Common myeloid progenitor, CD34-positive (primary cell): ENCODE data around the gene NECTIN4.

Experiments used
- CTCF ChIA-PET: fragments of 350-600 bp; sonication (Branson Sonifier 250); formaldehyde crosslinking; loops from one replicate; lab custom pipeline; 2021; ENCODE audit warnings: antibody characterized with exemption; lab: Charles Lee
- POLR2A ChIA-PET: fragments of 350-600 bp; sonication (Branson Sonifier 250); formaldehyde crosslinking; loops from one replicate; lab custom pipeline; 2021; ENCODE audit warnings: antibody characterized with exemption; lab: Charles Lee
- DNase-seq, 3 donors: peaks; one replicate each; pipeline versions ENCODE4 v3.0.0 to v3.0.0-alpha.2; 2013
- H3K27ac ChIP-seq, 2 experiments: 1 replicate in 1 of 2; 2 replicates in 1 of 2; pipeline ENCODE4 v1.7.0; 2013; ENCODE audit warnings: inconsistent platforms in 2 of 2, low read length in 2 of 2, mild to moderate bottlenecking in 2 of 2, low read depth in 1 of 2, moderate library complexity in 1 of 2; ENCODE audit not compliant: severe bottlenecking in 2 of 2, insufficient read depth in 1 of 2, poor library complexity in 1 of 2
- H3K27me3 ChIP-seq, 5 experiments: replicated peaks in 2 of 5; 1 replicate in 3 of 5; 2 replicates in 2 of 5; pipeline versions ENCODE4 v1.6.1 to v1.7.0; 2013; ENCODE audit warnings: low read length in 4 of 5, mild to moderate bottlenecking in 2 of 5, moderate library complexity in 2 of 5, inconsistent platforms in 1 of 5; ENCODE audit not compliant: insufficient read depth in 5 of 5, control insufficient read depth in 4 of 5
- H3K36me3 ChIP-seq, 4 experiments: 1 replicate in 2 of 4; 2 replicates in 2 of 4; pipeline versions ENCODE4 v1.6.1 to v1.7.0; 2013; ENCODE audit warnings: low read length in 3 of 4, control low read depth in 1 of 4, mild to moderate bottlenecking in 1 of 4; ENCODE audit not compliant: control insufficient read depth in 4 of 4, insufficient read depth in 4 of 4
- H3K4me1 ChIP-seq, 4 experiments: 1 replicate in 3 of 4; 2 replicates in 1 of 4; pipeline versions ENCODE4 v1.6.1 to v1.7.1; 2013; ENCODE audit warnings: low read length in 3 of 4, mild to moderate bottlenecking in 3 of 4, control low read depth in 1 of 4, inconsistent platforms in 1 of 4, moderate library complexity in 1 of 4; ENCODE audit not compliant: control insufficient read depth in 4 of 4, insufficient read depth in 4 of 4; ENCODE audit errors: control extremely low read depth in 1 of 4
- H3K4me3 ChIP-seq, 7 experiments: 1 replicate in 4 of 7; 2 replicates in 3 of 7; pipeline versions ENCODE4 v1.5.1 to v1.7.0; 2013; ENCODE audit warnings: mild to moderate bottlenecking in 7 of 7, low read length in 6 of 7, moderate library complexity in 6 of 7, inconsistent platforms in 2 of 7, low read depth in 2 of 7, control low read depth in 1 of 7; ENCODE audit not compliant: insufficient read depth in 4 of 7, control insufficient read depth in 1 of 7; ENCODE audit errors: extremely low read depth in 1 of 7
- H3K9me3 ChIP-seq, 5 experiments: 1 replicate in 4 of 5; 2 replicates in 1 of 5; pipeline versions ENCODE4 v1.6.1 to v1.7.1; 2013; ENCODE audit warnings: low read length in 4 of 5, mild to moderate bottlenecking in 2 of 5, inconsistent platforms in 1 of 5, low read depth in 1 of 5, moderate library complexity in 1 of 5; ENCODE audit not compliant: control insufficient read depth in 4 of 5, insufficient read depth in 2 of 5; ENCODE audit errors: control extremely low read depth in 1 of 5
- WGBS: methylation state at CpG from one replicate; pipeline ENCODE4 v1.1.5; 2013; ENCODE audit not compliant: insufficient coverage; 5-methylcytosine and 5-hydroxymethylcytosine counted together

NECTIN4 gene

GRCh38 chr1:161099090-161099802 is 9.9 kb upstream of the NECTIN4 start:
- H3K27ac ChIP-seq, result no peak overlapping the region
- H3K36me3 ChIP-seq, result peaks cover 10 to 34% (median 25%) of the 10 kb centered on the region in 4 experiments
- H3K4me1 ChIP-seq, result peaks cover 0 to 20% (median 20%) of the 10 kb centered on the region in 4 experiments
- WGBS, result 96% methylated on average over 7 of the region's 9 CpGs
- CTCF ChIA-PET, result interaction anchor here (1.0 to 11.7 kb wide), 17 partner anchors 13 to 283 kb away, joined by 3 to 297 read pairs (median 10); partner anchors contain the start of genes ARHGAP30, DEDD, PPOX and TOMM40L
- DNase-seq, result no peak
- H3K27me3 ChIP-seq, result no peaks in the 10 kb centered on the region
- POLR2A ChIA-PET, result interaction anchor here (0.7 to 2.9 kb wide), 3 partner anchors 30 to 101 kb away, joined by 3 to 30 read pairs (median 4); partner anchors contain the start of gene ARHGAP30
- peak overlapping the region in 6 of 7 experiments; percentile 64 to 91 (median 76) for H3K4me3 ChIP-seq
- no peaks in the 10 kb centered on the region for H3K9me3 ChIP-seq

GRCh38 chr1:161098210-161099068 is 9.1 kb upstream of the NECTIN4 start, which contains the start of gene KLHDC9:
KLHDC9 (plus strand) TSS chr1:161098361; CDS start chr1:161098536, 175 bp downstream.
- no peaks in the 10 kb centered on the region for H3K27me3 ChIP-seq

GRCh38 chr1:161096530-161096929 is 7.2 kb upstream of the NECTIN4 start:
- Histone ChIP-seq H3K4me1 (peaks cover 0 to 20% (median 20%) of the 10 kb centered on the region in 4 experiments), H3K4me3 (no peak overlapping the region), H3K9me3 (no peaks in the 10 kb centered on the region), H3K27me3 (no peaks in the 10 kb centered on the region), H3K36me3 (peaks cover 3 to 22% (median 15%) of the 10 kb centered on the region in 4 experiments), H3K27ac (no peak overlapping the region)
- ChIA-PET CTCF (interaction anchor here (1.0 to 11.7 kb wide), 19 partner anchors 8 to 143 kb away, joined by 3 to 297 read pairs (median 8); partner anchors contain the start of genes ARHGAP30, DEDD, F11R and NECTIN4), POLR2A (interaction anchor here (1.2 to 2.9 kb wide), 3 partner anchors 24 to 59 kb away, joined by 3 to 30 read pairs (median 10); partner anchors contain the start of gene ARHGAP30)
- 29% methylated on average over 1 of the region's 1 CpG for WGBS
- DNase-seq, result no peak

More at GRCh38 chr1:161098210-161099068, 9.1 kb upstream of the NECTIN4 start, which contains the start of gene KLHDC9:
- ChIA-PET CTCF (interaction anchor here (0.6 to 11.7 kb wide), 29 partner anchors 7 to 1226 kb away, joined by 3 to 297 read pairs (median 5); partner anchors contain the start of genes ARHGAP30, DEDD, F11R and NIT1), POLR2A (interaction anchor here (0.9 to 2.9 kb wide), 7 partner anchors 20 to 59 kb away, joined by 3 to 30 read pairs (median 4); partner anchors contain the start of genes ARHGAP30, NIT1, PFDN2 and TSTD1)
- DNase-seq, result peak; percentile 86 to 89 (median 86)
- Histone ChIP-seq H3K4me1 (peaks cover 0 to 20% (median 20%) of the 10 kb centered on the region in 4 experiments), H3K27ac (peak within 1 kb of the TSS in 1 of 2 experiments; percentile 50), H3K9me3 (no peaks in the 10 kb centered on the region), H3K36me3 (peaks cover 10 to 34% (median 25%) of the 10 kb centered on the region in 4 experiments), H3K4me3 (peak within 1 kb of the TSS; percentile 59 to 91 (median 74))
- 6% methylated on average over 62 of the region's 71 CpGs for WGBS

GRCh38 chr1:161096015-161096414 is 6.7 kb upstream of the NECTIN4 start:
- no peak for DNase-seq
- Histone ChIP-seq H3K4me1 (peaks cover 0 to 20% (median 20%) of the 10 kb centered on the region in 4 experiments), H3K27me3 (no peaks in the 10 kb centered on the region), H3K9me3 (no peaks in the 10 kb centered on the region), H3K27ac (no peak overlapping the region), H3K4me3 (no peak overlapping the region), H3K36me3 (peaks cover 2 to 18% (median 12%) of the 10 kb centered on the region in 4 experiments)
- 100% methylated on average over 2 of the region's 2 CpGs for WGBS
- ChIA-PET POLR2A (interaction anchor here (1.2 kb wide), 1 partner anchor 58 kb away, joined by 3 read pairs; no protein-coding TSS in a partner anchor), CTCF (interaction anchor here (0.6 to 11.7 kb wide), 14 partner anchors 9 to 107 kb away, joined by 3 to 297 read pairs (median 9); partner anchors contain the start of genes ARHGAP30, DEDD, NIT1 and PFDN2)

GRCh38 chr1:161095230-161095629 is 5.9 kb upstream of the NECTIN4 start:
- WGBS, result 100% methylated on average over 5 of the region's 6 CpGs
- ChIA-PET POLR2A (no interaction called here), CTCF (interaction anchor here (0.6 to 11.7 kb wide), 8 partner anchors 9 to 99 kb away, joined by 3 to 297 read pairs (median 18); partner anchors contain the start of genes ARHGAP30, DEDD and USF1)
- Histone ChIP-seq H3K4me3 (no peak overlapping the region), H3K4me1 (peaks cover 0 to 20% (median 20%) of the 10 kb centered on the region in 4 experiments), H3K27ac (no peak overlapping the region), H3K27me3 (no peaks in the 10 kb centered on the region), H3K36me3 (peaks cover 0 to 13% (median 9%) of the 10 kb centered on the region in 4 experiments), H3K9me3 (no peaks in the 10 kb centered on the region)
- no peak for DNase-seq

- ChIA-PET POLR2A (interaction anchor here (0.7 kb wide), 1 partner anchor 105 kb away, joined by 6 read pairs; no protein-coding TSS in a partner anchor), CTCF (interaction anchor here (1.0 to 11.7 kb wide), 5 partner anchors 17 to 99 kb away, joined by 3 to 297 read pairs (median 69); partner anchors contain the start of genes ARHGAP30 and DEDD)
- Histone ChIP-seq H3K27ac (no peak overlapping the region), H3K9me3 (no peaks in the 10 kb centered on the region), H3K4me1 (peaks cover 0 to 23% (median 20%) of the 10 kb centered on the region in 4 experiments), H3K4me3 (no peak overlapping the region), H3K36me3 (peaks cover 0 to 6% (median 3%) of the 10 kb centered on the region in 4 experiments), H3K27me3 (no peaks in the 10 kb centered on the region)
- DNase-seq, result no peak
- WGBS, result 100% methylated on average over 2 of the region's 14 CpGs
Measured at GRCh38 chr1:161094481-161094880, 5.1 kb upstream of the NECTIN4 start.
